Activated T-cell treated with anti-CD3 and anti-CD28 coated beads for 1 hour (primary cell): ENCODE data around the gene NOL4L.

ENCODE experiments used
- DNase-seq: peaks from one replicate; pipeline ENCODE4 v3.0.0-alpha.2; 2020; ENCODE audit warnings: low read depth

The NOL4L gene

DNA sequence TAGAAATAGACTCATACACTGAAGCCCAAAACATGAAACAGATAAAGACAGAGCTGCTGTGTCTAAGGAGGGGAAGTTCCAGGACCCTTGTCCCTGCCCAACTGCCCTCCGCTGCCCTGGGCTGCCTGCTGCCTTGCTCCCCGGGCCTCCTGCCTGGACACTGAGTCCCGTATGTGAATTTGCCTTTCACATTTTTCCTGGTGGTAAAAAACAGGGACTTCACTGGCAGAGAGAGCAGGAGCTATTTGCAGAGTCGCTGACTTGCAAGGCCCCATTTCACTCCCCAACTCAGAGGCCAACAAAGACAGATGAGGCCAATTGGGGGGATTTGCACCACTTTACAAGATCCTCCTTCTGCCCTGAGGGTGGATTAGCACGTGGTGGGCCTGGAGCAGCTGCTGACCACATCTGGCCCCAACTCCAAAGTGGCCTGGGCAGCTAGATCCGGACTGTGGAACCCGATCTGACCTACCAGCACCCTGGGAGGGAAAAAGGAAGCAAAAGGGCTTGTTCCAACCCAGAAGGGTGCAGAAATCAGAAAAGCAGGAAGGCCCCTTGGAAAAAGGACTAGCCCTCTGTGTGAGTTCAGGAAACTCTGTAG is 61.4 kb downstream of the NOL4L start:
- no peak for DNase-seq

GRCh38 chr20:32522776-32523612 is 62.1 kb downstream of the NOL4L start:
- DNase-seq = no peak

DNA sequence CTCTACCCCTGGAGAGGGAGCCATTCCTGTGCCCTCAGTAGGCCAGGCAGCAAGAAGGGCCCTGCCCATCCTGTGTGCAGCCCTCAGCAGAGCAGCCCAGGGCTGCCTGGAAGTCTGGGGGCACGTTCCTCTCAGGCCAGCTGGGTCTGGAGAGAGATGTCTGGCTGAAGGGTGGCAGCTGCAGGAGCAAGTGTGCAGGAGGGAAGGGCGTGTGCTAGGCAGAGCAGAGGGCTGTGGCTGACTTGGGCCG is 62.7 kb downstream of the NOL4L start:
- no peak for DNase-seq

- peak; percentile 55 for DNase-seq
These were observed 63.2 kb downstream of the NOL4L start for GRCh38 chr20:32521780-32522525.

GRCh38 chr20:32520927-32521203 is 64.3 kb downstream of the NOL4L start:
- no peak for DNase-seq

DNA sequence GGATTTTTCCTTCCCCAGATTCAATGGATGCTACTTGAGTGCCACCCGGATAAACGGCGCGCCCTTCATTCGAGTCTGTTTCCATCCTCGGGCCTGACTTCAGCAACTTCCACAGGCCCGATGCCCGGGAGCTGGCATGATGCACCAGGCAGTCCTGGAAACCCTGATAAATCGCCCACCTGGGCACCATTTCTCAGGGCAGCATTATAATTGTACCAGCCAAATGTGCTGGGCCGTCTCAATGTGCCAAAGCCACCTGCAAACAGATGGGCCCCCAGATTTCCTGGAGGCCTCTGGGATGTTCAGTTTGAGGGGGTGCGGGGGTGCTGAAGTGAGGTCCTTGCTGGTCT is 65.8 kb downstream of the NOL4L start:
- no peak for DNase-seq

- no peak for DNase-seq
These were observed 66.3 kb downstream of the NOL4L start for GRCh38 chr20:32518593-32519380.

DNA sequence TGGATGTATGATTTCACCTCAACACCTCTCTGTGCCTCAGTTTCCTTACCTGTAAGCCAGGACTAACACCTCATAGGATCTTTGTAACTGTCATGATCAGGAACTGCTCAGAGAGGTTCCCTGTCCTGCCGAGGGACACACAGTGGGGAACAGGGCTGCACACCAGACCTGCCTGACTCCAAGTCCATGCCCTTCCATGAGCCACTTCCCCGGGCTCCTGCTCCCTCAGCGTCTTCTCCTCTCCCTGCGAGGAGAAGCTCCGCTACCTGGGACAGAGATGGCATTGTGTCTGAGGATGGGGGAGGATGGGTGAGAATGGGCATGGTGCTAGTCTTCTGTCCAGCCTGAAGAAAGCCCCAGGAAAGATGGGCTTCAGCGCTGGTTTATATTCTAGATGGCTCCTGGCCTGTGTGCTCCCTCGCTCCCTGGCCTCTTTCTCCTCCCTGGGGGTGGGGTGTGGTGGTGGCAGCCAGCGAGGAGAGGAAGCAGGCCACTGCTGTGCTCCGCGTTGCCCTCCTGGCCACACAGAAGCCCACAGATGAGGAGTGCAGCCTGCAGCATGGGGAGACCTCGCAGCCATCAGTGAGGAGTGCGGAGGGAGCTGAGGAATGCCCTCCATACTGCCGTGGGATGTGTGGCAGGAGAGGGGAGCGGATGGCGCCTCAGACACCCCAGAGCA is 67.1 kb downstream of the NOL4L start:
- DNase-seq = no peak

GRCh38 chr20:32517518-32517873 is 67.6 kb downstream of the NOL4L start:
- no peak for DNase-seq

- no peak for DNase-seq
These were observed 68.3 kb downstream of the NOL4L start for GRCh38 chr20:32516583-32517517.

GRCh38 chr20:32515631-32516101 is 69.5 kb downstream of the NOL4L start:
- no peak for DNase-seq

DNA sequence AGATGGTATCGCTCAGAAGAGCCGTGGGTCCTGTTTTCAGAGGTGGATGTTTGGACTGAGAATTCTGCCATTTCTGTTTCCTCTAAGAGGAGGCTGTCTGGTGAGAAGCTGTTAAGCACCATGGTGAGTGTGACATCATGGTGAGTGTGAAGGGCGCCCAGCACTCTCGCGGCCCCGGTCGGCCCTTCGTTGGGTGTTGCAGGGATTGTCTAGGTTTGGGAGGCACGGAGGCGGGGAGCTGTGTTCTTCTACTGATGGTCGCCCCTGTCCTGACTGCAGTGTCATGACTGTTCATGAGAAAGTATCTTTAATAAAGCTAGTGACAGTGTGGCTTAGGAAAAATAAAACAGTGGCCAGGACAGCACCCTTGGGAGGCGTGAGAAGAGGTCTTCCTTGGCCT is 70.4 kb downstream of the NOL4L start:
- DNase-seq = no peak

DNA sequence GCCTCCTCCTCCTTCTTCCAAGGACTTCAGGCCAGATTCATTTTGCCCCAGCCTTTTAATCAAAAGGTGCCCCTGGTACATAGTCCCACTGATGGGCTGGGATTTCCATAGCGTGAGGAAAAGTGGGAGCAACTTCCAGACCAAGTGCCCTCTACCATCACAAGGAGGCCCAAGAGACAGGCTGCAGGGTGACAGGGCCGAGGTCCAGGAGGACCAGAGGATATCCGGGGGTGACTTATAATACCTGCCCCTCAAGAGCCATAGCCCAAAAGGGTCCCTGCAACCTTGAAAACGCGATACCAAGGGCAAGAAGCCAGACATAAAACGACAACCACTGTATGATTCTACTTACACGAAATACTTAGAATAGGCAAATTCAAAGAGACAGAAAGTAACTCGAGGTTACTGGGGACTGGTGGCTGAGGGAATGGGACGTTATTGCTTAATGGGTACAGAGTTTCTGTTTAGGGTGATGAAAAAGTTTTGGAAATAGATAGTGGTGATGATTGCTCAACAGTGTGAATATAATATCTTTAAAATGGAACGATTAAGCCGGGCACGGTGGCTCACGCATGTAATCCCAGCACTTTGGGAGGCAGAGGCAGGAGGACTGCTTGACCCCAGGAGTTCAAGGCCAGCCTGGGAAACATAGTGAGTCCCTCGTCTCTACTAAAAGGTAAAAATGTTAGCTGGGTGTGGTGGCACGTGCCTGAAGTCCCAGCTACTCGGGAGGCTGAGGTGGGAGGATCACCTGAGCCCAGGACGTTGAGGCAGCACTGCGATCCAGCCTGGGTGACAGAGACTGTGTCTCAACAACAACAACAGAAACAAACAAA is 71.9 kb downstream of the NOL4L start:
- no peak for DNase-seq

GRCh38 chr20:32512047-32512385 is 73.1 kb downstream of the NOL4L start:
- no peak for DNase-seq

GRCh38 chr20:32511358-32512046 is 73.6 kb downstream of the NOL4L start:
- DNase-seq = no peak

GRCh38 chr20:32510601-32511357 is 74.4 kb downstream of the NOL4L start:
- DNase-seq = no peak

- DNase-seq = no peak
These were observed 75.0 kb downstream of the NOL4L start for GRCh38 chr20:32510120-32510600.

DNA sequence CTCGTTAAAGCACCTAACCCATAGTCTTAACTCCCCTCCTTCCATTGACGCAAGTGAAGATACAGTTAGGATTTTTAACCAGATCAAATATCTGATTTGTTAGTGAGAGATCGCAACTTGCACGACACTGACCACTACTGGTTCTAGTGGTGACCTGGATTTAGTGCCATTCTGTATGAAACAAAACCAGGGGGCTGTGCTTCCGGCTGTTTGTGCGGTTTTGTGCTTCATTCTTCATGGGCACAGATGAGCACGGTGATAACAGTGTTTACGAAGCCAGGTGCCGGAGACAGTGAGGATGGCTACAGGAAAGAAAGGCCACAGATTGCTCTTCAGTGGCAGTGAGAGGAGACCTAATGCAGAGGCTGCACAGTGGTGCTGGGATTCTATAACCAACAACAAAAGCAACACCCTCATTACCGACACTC is 75.5 kb downstream of the NOL4L start:
- peak; percentile 46 for DNase-seq

- no peak for DNase-seq
These were observed 76.4 kb downstream of the NOL4L start for GRCh38 chr20:32508775-32509119.
